Transverse colon (tissue), 4 donors: Measurements from ENCODE around the gene CCDC34. TPM values are rescaled to one million over a fixed set of nuclear protein-coding genes. Genes with fewer than 3 reads are reported as not detected.
"Not testable (repeated sequence)": the region's sequence is repeated elsewhere in the genome, so short reads cannot be mapped to it uniquely, and the experiment has no call there.

Experiments used
- DNase-seq: peaks from one replicate; pipeline ENCODE4 v3.0.0-alpha.2; 2019
- H3K27ac ChIP-seq, 4 donors: fragments of 200-600 bp; sonication (generic); 2 replicates each; pipeline ENCODE4 v1.5.1; 2016 to 2018; ENCODE audit warnings: inconsistent platforms in 4 of 4
- H3K27me3 ChIP-seq: fragments of 200-600 bp; sonication (generic); 2 replicates; pipeline ENCODE4 v1.5.1; 2017; ENCODE audit warnings: inconsistent platforms
- H3K36me3 ChIP-seq, 4 donors: fragments of 200-600 bp; sonication (generic); 2 replicates each; pipeline ENCODE4 v1.5.1; 2017 to 2019; ENCODE audit warnings: inconsistent platforms in 4 of 4
- H3K4me1 ChIP-seq, 4 donors: fragments of 200-600 bp; sonication (generic); 2 replicates each; pipeline ENCODE4 v1.5.1; 2017 to 2020; ENCODE audit warnings: inconsistent platforms in 4 of 4
- H3K4me3 ChIP-seq, 4 donors: fragments of 200-600 bp; sonication (generic); 1 replicate in 1 of 4; 2 replicates in 3 of 4; pipeline versions ENCODE4 v1.5.1 to v1.6.1; 2017 to 2019; ENCODE audit warnings: inconsistent platforms in 4 of 4
- H3K9me3 ChIP-seq, 2 donors: fragments of 200-600 bp; sonication (generic); 2 replicates each; pipeline ENCODE4 v1.5.1; 2017 to 2019; ENCODE audit warnings: inconsistent platforms in 2 of 2
- EP300 ChIP-seq: sonication (generic); formaldehyde crosslinking; IDR thresholded peaks from one replicate; pipeline ENCODE4 v1.6.1; 2017; ENCODE audit warnings: antibody characterized with exemption, low read depth
- POLR2A ChIP-seq: fragments of 450-650 bp; IDR thresholded peaks from one replicate; pipeline ENCODE4 v1.6.1; 2016; ENCODE audit warnings: antibody characterized with exemption, mild to moderate bottlenecking, moderate library complexity
- POLR2AphosphoS5 ChIP-seq, 3 donors: sonication (generic); formaldehyde crosslinking; IDR thresholded peaks; one replicate each; pipeline ENCODE4 v1.6.1; 2016; ENCODE audit warnings: antibody characterized with exemption in 3 of 3
- WGBS, 2 donors: methylation state at CpG; one replicate each; pipeline ENCODE4 v1.1.5; 2018; ENCODE audit warnings: low coverage in 1 of 2; 5-methylcytosine and 5-hydroxymethylcytosine counted together
- in situ Hi-C, 4 donors: fragments of 200-750 bp; cut with MboI; loops; one replicate each; pipeline versions ENCODE4 v1.15.0 to v1.15.1; 2017; ENCODE audit warnings: low sequenced_read_pairs in 3 of 4, low pct_ligation_motif_present in 1 of 4, low pct_unique_long_range_greater_than_20kb in 1 of 4
- intact Hi-C: fragments of 100-400 bp; cut with DNase I; formaldehyde crosslinking; loops from one replicate; pipeline ENCODE4 v1.15.1; 2023; ENCODE audit warnings: low total_unique reads
- total RNA-seq, 4 donors: library from RNA; depleted of rRNA; stranded (reverse); fragments of >200 nt; gene quantifications; one replicate each; pipeline ENCODE4 v1.1.0, GENCODE V29; 2016
- TF ChIP-seq, protein P1 (sequence below), 5 experiments: fragments of 200-600 bp in 3 of 5; fragments of 450-650 bp in 2 of 5; sonication (generic) in 3 of 5; IDR thresholded peaks; 1 replicate in 2 of 5; 2 replicates in 3 of 5; pipeline ENCODE4 v1.5.1; 2016 to 2017; ENCODE audit warnings: antibody characterized with exemption in 5 of 5, inconsistent platforms in 3 of 5, mild to moderate bottlenecking in 2 of 5, moderate library complexity in 1 of 5

CCDC34 gene
- total RNA-seq, 4 donors from 2014 or later: 0.40 to 6.8 (median 5.6) TPM; not detected in 1

DNA sequence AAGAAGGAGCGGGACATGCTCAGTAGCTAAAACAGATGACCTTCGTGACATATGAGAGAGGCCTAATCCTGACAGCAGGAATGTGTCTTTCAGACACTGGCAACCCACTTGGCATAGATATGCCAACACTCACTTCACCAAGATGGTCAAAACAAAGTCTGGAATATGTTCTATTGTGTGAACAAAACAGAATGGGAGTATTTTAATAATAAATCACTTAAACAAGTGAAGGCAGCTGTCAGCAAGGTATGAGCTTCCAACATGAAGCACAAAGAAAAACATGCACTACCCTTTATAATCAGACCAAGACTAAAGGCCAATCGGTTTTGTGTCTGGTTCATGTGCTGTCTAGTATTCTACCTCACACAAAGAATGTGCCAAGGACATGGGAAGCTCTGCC lies 23.1 kb downstream of the CCDC34 start:
- no peaks in the 10 kb centered on the region for H3K4me1 ChIP-seq
- in situ Hi-C loops (no loop called here), intact Hi-C loops (no loop called here)
- WGBS, 2 donors: 86 to 89% methylated on average over 1 to 3 of the region's 3 CpGs
- H3K9me3 ChIP-seq: no peaks in the 10 kb centered on the region
- DNase-seq: no peak
- H3K27ac ChIP-seq: no peak overlapping the region
- H3K4me3 ChIP-seq: no peak overlapping the region
- TF ChIP-seq POLR2AphosphoS5 (IDR thresholded peaks at IDR 0.05): no peak
- TF ChIP-seq POLR2A: no peak
- TF ChIP-seq, protein P1, sequence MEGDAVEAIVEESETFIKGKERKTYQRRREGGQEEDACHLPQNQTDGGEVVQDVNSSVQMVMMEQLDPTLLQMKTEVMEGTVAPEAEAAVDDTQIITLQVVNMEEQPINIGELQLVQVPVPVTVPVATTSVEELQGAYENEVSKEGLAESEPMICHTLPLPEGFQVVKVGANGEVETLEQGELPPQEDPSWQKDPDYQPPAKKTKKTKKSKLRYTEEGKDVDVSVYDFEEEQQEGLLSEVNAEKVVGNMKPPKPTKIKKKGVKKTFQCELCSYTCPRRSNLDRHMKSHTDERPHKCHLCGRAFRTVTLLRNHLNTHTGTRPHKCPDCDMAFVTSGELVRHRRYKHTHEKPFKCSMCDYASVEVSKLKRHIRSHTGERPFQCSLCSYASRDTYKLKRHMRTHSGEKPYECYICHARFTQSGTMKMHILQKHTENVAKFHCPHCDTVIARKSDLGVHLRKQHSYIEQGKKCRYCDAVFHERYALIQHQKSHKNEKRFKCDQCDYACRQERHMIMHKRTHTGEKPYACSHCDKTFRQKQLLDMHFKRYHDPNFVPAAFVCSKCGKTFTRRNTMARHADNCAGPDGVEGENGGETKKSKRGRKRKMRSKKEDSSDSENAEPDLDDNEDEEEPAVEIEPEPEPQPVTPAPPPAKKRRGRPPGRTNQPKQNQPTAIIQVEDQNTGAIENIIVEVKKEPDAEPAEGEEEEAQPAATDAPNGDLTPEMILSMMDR (IDR thresholded peaks at IDR 0.05): no peak
- TF ChIP-seq EP300: no peak
- H3K27me3 ChIP-seq: no peaks in the 10 kb centered on the region
- no peaks in the 10 kb centered on the region for H3K36me3 ChIP-seq

DNA sequence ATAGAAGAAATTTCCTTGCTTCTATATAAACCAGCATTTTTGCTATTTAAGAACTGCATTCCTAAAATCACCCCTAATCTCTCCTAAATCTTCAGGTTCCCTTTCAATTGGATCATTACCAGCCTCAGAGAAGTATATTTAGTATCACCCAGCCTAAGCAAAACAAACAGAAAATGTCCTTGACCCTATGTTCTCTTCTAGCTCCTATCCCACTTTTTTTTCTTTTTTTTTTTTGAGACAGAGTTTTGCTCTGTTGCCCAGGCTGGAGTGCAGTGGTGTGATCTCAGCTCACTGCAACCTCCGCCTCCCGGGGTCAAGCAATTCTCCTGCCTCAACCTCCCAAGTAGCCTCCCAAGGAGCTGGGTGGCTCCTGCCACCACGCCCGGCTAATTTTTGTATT lies 28.3 kb downstream of the CCDC34 start:
- H3K27me3 ChIP-seq, in situ Hi-C loops, H3K27ac ChIP-seq, H3K4me3 ChIP-seq, DNase-seq, H3K9me3 ChIP-seq, H3K4me1 ChIP-seq, H3K36me3 ChIP-seq, intact Hi-C loops: not testable (repeated sequence)
- WGBS, 2 donors: 98 to 100% methylated on average over 4 of the region's 4 CpGs

DNA sequence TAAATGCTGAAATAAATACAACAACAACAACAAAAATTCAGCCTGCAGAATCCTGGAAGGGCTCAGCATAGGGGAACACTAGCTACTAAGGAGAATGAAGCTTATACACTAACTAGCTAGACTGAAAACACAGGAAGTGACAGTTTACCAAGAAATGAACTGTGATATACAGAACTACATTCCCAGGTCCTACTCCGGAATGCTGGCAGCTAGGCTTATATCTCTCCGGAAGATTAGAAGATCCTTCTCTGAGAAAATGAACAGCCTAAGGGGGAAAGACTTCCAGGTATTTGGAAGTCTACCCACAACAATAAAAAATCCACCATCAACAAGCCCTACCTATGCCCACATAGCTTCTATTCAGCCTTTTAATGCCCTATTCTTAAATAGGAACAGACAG lies 31.0 kb downstream of the CCDC34 start:
- Histone ChIP-seq H3K27me3 (no peaks in the 10 kb centered on the region), H3K4me1 (peaks cover 0 to 4% (median 0%) of the 10 kb centered on the region in 4 donors), H3K36me3 (no peaks in the 10 kb centered on the region), H3K4me3 (no peak overlapping the region), H3K27ac (no peak overlapping the region), H3K9me3 (no peaks in the 10 kb centered on the region)
- TF ChIP-seq EP300 (no peak), POLR2AphosphoS5 (IDR thresholded peaks at IDR 0.05) (no peak), POLR2A (no peak)
- TF ChIP-seq, protein P1 (IDR thresholded peaks at IDR 0.05): no peak
- intact Hi-C loops (no loop called here), in situ Hi-C loops (no loop called here)
- 81 to 84% methylated on average over 2 of the region's 2 CpGs for WGBS, 2 donors
- no peak for DNase-seq

DNA sequence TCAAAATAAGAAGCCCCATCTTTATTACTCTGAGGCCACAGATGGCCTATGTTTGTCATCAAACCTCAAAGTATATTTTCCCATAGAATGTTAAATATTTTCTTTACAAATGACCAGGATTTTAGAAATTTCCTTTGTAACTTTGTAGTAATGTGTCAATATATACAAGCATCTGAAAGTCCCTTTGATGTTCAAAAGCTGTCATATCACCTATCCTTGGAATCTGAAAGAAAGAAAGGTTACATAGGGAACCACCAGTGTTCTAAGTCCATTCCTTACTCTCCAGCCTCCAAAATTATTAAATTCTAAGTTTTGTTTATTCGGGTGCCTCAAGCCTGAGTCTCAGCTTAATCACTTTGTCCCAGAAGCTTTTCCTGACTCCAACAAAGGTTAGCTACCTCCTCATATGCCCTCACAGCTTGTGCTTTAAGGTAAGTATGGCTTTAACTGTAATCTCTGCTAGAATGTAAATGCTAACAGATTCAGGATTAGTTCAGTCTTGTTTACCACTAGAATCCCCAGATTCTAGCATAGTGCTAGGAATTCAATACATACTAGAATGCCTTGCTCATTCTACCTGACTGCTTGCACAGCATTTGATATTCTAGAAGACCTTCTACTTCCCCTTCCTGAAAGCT lies 32.3 kb downstream of the CCDC34 start:
- H3K36me3 ChIP-seq: no peaks in the 10 kb centered on the region
- no peak for TF ChIP-seq POLR2A
- TF ChIP-seq, protein P1 (IDR thresholded peaks at IDR 0.05): no peak
- no peak for TF ChIP-seq POLR2AphosphoS5 (IDR thresholded peaks at IDR 0.05)
- TF ChIP-seq EP300: no peak
- no peak overlapping the region for H3K27ac ChIP-seq
- no peaks in the 10 kb centered on the region for H3K27me3 ChIP-seq
- in situ Hi-C loops (no loop called here), intact Hi-C loops (no loop called here)
- peaks cover 0 to 4% (median 0%) of the 10 kb centered on the region in 4 donors for H3K4me1 ChIP-seq
- 97 to 100% methylated on average over 1 of the region's 1 CpG for WGBS, 2 donors
- H3K4me3 ChIP-seq: no peak overlapping the region
- H3K9me3 ChIP-seq: no peaks in the 10 kb centered on the region
- DNase-seq: no peak
